Bronchial smooth muscle cell (primary cell): ENCODE data around the gene VPS13C. TPM values are rescaled to one million over a fixed set of nuclear protein-coding genes. Genes with fewer than 3 reads are reported as not detected.

Experiments used
- total RNA-seq: library from RNA; depleted of rRNA; stranded (reverse); fragments of >200 nt; gene quantifications from 2 replicates; pipeline ENCODE4 v1.2.1, GENCODE V29; 2014

The VPS13C gene, protein sequence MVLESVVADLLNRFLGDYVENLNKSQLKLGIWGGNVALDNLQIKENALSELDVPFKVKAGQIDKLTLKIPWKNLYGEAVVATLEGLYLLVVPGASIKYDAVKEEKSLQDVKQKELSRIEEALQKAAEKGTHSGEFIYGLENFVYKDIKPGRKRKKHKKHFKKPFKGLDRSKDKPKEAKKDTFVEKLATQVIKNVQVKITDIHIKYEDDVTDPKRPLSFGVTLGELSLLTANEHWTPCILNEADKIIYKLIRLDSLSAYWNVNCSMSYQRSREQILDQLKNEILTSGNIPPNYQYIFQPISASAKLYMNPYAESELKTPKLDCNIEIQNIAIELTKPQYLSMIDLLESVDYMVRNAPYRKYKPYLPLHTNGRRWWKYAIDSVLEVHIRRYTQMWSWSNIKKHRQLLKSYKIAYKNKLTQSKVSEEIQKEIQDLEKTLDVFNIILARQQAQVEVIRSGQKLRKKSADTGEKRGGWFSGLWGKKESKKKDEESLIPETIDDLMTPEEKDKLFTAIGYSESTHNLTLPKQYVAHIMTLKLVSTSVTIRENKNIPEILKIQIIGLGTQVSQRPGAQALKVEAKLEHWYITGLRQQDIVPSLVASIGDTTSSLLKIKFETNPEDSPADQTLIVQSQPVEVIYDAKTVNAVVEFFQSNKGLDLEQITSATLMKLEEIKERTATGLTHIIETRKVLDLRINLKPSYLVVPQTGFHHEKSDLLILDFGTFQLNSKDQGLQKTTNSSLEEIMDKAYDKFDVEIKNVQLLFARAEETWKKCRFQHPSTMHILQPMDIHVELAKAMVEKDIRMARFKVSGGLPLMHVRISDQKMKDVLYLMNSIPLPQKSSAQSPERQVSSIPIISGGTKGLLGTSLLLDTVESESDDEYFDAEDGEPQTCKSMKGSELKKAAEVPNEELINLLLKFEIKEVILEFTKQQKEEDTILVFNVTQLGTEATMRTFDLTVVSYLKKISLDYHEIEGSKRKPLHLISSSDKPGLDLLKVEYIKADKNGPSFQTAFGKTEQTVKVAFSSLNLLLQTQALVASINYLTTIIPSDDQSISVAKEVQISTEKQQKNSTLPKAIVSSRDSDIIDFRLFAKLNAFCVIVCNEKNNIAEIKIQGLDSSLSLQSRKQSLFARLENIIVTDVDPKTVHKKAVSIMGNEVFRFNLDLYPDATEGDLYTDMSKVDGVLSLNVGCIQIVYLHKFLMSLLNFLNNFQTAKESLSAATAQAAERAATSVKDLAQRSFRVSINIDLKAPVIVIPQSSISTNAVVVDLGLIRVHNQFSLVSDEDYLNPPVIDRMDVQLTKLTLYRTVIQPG (N-terminal part only)
- total RNA-seq = 51.6 and 61.5 TPM in 2 replicates

DNA sequence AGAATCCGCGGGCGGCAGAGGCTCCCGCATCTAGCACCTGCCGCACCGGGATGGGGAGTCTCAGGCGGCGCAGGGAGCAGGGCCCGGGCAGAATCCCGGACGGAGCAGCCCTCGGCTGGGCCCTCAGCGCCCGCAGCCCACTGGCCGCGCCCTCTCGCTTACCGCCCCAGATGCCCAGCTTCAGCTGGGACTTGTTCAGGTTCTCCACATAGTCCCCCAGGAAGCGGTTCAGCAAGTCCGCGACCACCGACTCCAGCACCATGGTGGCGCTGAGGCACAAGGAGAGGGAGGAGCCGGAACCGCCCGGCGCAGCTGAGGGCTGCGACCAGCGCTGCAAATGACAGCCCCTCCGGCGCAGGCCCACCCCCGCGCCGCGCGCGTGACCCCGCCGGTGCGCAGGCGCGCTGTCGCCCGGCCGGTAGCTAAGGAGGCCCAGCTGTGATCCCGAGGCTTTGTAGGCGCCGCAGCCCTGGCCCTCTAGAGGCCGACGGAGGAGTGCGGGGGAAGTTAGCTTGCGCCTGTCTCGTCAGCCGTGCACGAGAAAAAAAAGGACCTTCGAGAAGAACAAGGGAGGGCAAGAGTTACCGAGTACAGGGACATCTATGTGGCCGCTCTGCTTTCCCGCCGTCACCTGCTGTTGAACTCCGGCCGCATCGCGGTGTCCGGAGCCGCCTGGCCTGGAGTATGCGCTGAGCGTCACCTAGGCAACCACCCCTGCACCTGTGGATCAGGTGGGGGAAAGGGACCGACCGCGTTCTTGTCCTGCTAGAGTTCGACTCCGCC is at the start of gene VPS13C:
Gene VPS13C (minus strand): TSS at position 335 of the 783 bp plus-strand sequence. CDS start 73 bp downstream, at position 262.

DNA sequence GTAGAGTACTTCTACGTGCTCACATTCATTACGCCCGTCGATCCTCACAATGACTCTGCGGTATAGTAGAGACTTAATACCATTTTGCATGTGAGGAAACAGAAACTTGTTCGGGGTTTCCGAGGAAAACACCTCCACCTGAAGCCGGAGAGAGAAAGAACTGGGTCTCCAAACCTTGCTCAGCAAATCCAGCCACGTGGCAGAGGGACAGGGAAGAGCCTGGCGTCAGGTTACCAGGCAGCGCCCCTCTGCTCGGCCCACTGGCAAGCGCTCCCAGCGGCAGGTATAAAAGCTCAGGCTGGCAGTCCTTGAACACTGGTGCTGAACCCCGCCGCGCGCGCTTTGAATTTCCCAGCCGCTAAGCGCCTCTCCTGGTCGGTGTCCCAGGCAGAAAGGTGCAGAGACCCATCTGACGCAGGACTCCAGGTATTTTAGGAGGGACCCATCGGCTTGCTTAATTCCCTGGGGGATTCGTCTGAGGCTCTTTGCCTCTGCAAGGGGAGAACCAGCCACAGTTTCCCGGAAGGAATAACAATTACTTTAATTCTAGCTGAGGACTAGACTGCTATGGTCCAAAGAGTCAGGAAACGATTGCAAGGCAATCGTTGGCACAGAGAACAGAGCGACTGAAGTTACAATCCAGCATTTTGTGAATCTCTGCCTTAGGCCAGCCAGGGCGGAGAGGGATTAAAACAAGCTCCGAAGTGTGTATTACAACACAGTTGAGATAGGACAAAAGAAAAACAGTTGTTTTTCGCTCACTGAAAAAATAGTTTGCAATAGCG is 6.6 kb upstream of the VPS13C start, which contains the start of gene C2CD4A:
Gene C2CD4A (plus strand): TSS at position 315 of the 785 bp plus-strand sequence. CDS start 637 bp downstream, outside the sequence.

Other genes with a start within 250 kb of the VPS13C start
- gene C2CD4A, start 6.5 kb upstream of the VPS13C start, total RNA-seq = not detected in 2 replicates
- gene C2CD4B, start 104.8 kb upstream of the VPS13C start, total RNA-seq = not detected in 2 replicates